ENCODE results near the gene GADD45G.

The GADD45G gene

DNA sequence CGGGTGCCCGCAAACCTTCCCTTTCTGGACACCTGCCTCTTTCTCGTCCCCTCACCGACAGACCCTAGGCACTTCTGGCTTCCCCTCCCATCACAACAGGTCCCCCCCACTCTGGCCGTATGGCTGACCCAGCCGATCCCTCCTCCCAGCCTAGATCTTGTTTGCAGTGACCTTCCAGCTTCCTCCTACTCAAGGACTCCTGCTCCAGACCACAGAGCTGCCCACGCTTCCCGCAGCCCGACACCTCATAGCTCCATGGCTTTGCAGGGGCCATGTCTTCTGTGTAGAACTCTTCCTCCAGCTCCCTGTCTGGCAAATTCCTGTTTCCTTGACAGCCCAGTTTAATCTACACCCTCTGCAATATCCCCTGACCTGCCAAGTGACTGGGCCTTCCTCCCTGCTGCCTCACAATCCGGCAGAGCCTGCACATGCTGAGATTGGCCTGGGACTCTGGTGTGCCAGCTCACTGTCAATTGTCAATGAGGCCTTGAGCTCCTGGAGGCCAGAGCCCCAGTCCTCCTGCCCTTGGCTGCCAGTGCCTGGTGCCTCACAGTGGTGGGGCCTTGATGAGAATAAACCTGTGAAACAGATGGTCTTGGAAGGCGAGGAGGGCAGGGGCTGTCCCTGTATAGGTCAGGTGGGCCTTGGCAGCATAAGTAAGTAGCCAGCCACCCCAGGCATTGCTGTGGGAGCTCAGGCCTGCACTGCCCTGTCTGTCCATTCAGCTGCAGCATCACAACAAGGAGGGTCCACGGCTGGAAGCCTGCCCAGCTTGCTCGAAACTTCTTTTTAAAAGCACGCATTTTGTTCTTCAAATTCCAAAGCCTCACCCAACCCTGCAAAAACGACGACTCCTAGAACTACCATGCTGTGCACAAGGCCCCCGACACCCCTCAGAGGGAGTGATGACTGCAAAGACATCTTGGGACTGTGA, 50.5 kb downstream of the GADD45G start:
- in situ Hi-C loops (cut with MboI; ENCODE audit: low pct_unique_long_range_greater_than_20kb, low sequenced_read_pairs, unreplicated experiment) = no loop called here
- TF ChIP-seq, protein P1, sequence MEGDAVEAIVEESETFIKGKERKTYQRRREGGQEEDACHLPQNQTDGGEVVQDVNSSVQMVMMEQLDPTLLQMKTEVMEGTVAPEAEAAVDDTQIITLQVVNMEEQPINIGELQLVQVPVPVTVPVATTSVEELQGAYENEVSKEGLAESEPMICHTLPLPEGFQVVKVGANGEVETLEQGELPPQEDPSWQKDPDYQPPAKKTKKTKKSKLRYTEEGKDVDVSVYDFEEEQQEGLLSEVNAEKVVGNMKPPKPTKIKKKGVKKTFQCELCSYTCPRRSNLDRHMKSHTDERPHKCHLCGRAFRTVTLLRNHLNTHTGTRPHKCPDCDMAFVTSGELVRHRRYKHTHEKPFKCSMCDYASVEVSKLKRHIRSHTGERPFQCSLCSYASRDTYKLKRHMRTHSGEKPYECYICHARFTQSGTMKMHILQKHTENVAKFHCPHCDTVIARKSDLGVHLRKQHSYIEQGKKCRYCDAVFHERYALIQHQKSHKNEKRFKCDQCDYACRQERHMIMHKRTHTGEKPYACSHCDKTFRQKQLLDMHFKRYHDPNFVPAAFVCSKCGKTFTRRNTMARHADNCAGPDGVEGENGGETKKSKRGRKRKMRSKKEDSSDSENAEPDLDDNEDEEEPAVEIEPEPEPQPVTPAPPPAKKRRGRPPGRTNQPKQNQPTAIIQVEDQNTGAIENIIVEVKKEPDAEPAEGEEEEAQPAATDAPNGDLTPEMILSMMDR (IDR thresholded peaks at IDR 0.05; ENCODE audit: extremely low read depth, insufficient read depth, missing control alignments) = no peak
- DNase-seq (ENCODE audit: low spot score) = no peak
